Measurements from ENCODE around the gene SIRT3.
A peak's percentile ranks its signal among the peaks of the same experiment; 100 is the strongest.

SIRT3 gene

GRCh38 chr11:282630-283360, 46.7 kb upstream of the SIRT3 start:
- TF ChIP-seq CTCF (IDR thresholded peaks at IDR 0.05; ENCODE audit: low read length, missing control alignments): no peak
- H3K4me3 ChIP-seq (replicated peaks; ENCODE audit: low read depth, low read length): no peak overlapping the region
- DNase-seq (ENCODE audit: low read depth): no peak

- TF ChIP-seq CTCF (IDR thresholded peaks at IDR 0.05; ENCODE audit: low read length, missing control alignments): no peak
- H3K4me3 ChIP-seq (replicated peaks; ENCODE audit: low read depth, low read length): no peak overlapping the region
Measured at GRCh38 chr11:282171-282570, 46.0 kb upstream of the SIRT3 start.

GRCh38 chr11:281486-282161, 45.5 kb upstream of the SIRT3 start:
- no peak for DNase-seq (ENCODE audit: low read depth)
- H3K4me3 ChIP-seq (replicated peaks; ENCODE audit: low read depth, low read length): no peak overlapping the region
- TF ChIP-seq CTCF (IDR thresholded peaks at IDR 0.05; ENCODE audit: low read length, missing control alignments): no peak

More at GRCh38 chr11:282171-282570, 46.0 kb upstream of the SIRT3 start:
- DNase-seq (ENCODE audit: low read depth): no peak

GRCh38 chr11:280706-281485, 44.8 kb upstream of the SIRT3 start:
- no peak overlapping the region for H3K4me3 ChIP-seq (replicated peaks; ENCODE audit: low read depth, low read length)
- TF ChIP-seq CTCF (IDR thresholded peaks at IDR 0.05; ENCODE audit: low read length, missing control alignments): no peak

GRCh38 chr11:279966-280705, 44.0 kb upstream of the SIRT3 start:
- no peak for TF ChIP-seq CTCF (IDR thresholded peaks at IDR 0.05; ENCODE audit: low read length, missing control alignments)
- peak; percentile 35 for DNase-seq (ENCODE audit: low read depth)
- no peak overlapping the region for H3K4me3 ChIP-seq (replicated peaks; ENCODE audit: low read depth, low read length)

More at GRCh38 chr11:280706-281485, 44.8 kb upstream of the SIRT3 start:
- no peak for DNase-seq (ENCODE audit: low read depth)
